Endothelial cell of umbilical vein (primary cell): ENCODE measurements around the gene WNK4. TPM values are rescaled to one million over a fixed set of nuclear protein-coding genes. Genes with fewer than 3 reads are reported as not detected.
A peak's percentile ranks its signal among the peaks of the same experiment; 100 is the strongest.

ENCODE experiments used
- BruUV-seq: library from RNA; stranded (reverse); fragments of 400-500 nt; replicated peaks from 2 replicates; lab custom pipeline; 2021; lab: Mats Ljungman, UMichigan
- CTCF ChIA-PET: fragments of 300-600, 350-600 bp; sonication (Branson Sonifier 250); formaldehyde crosslinking; loops from one replicate; lab custom pipeline; 2021; ENCODE audit warnings: antibody characterized with exemption, inconsistent platforms; lab: Charles Lee
- POLR2A ChIA-PET: fragments of 300-600, 350-600 bp; sonication (Branson Sonifier 250); formaldehyde crosslinking; loops from one replicate; lab custom pipeline; 2021; ENCODE audit warnings: antibody characterized with exemption, inconsistent platforms; lab: Charles Lee
- DNase-seq: peaks from one replicate; pipeline ENCODE4 v3.0.0-alpha.2; 2011; ENCODE audit warnings: low read depth, low spot score
- FAIRE-seq: peaks from 2 replicates; lab custom pipeline; 2011; peaks lifted over from hg19 to GRCh38; lab: Jason Lieb, UNC
- H2AFZ ChIP-seq: 2 replicates; pipeline ENCODE4 v1.6.0; 2012; ENCODE audit warnings: low read depth, low read length, control low read depth, inconsistent platforms
- H3K27ac ChIP-seq: 2 replicates; pipeline ENCODE4 v1.5.1; 2011; ENCODE audit warnings: low read depth, mild to moderate bottlenecking, control low read depth, low read length, moderate library complexity; ENCODE audit not compliant: insufficient read depth
- H3K27me3 ChIP-seq, 2 experiments: 2 replicates each; pipeline versions ENCODE4 v1.6.0 to v1.6.1; 2011; ENCODE audit warnings: low read length in 2 of 2, mixed read lengths in 1 of 2; ENCODE audit not compliant: control insufficient read depth in 2 of 2, insufficient read depth in 2 of 2
- H3K36me3 ChIP-seq, 2 experiments: 2 replicates in 1 of 2; 3 replicates in 1 of 2; pipeline ENCODE4 v1.5.1; 2011; ENCODE audit warnings: low read length in 2 of 2, mild to moderate bottlenecking in 1 of 2, moderate library complexity in 1 of 2; ENCODE audit not compliant: control insufficient read depth in 2 of 2, insufficient read depth in 2 of 2; ENCODE audit errors: extremely low read depth in 1 of 2
- H3K4me1 ChIP-seq: 3 replicates; pipeline ENCODE4 v1.5.1; 2011; ENCODE audit warnings: mild to moderate bottlenecking, low read length; ENCODE audit not compliant: control insufficient read depth, insufficient read depth; ENCODE audit errors: extremely low read depth
- H3K4me2 ChIP-seq: 2 replicates; pipeline ENCODE4 v1.6.1; 2011; ENCODE audit warnings: low read length, control low read depth, mixed read lengths; ENCODE audit not compliant: insufficient read depth
- H3K4me3 ChIP-seq, 3 experiments: fragments of 200-600 bp in 1 of 3; sonication (generic), shearing (Covaris generic) in 1 of 3; replicated peaks in 1 of 3; 2 replicates each; pipeline ENCODE4 v1.5.1; 2011 to 2016; ENCODE audit warnings: control low read depth in 3 of 3, low read length in 3 of 3, mild to moderate bottlenecking in 2 of 3, inconsistent platforms in 1 of 3, low read depth in 1 of 3, moderate library complexity in 1 of 3; ENCODE audit not compliant: insufficient read depth in 1 of 3
- H3K79me2 ChIP-seq: 2 replicates; pipeline ENCODE4 v1.6.0; 2012; ENCODE audit warnings: low read length, inconsistent platforms; ENCODE audit not compliant: control insufficient read depth, insufficient read depth
- H3K9ac ChIP-seq: replicated peaks from 2 replicates; pipeline ENCODE3; 2011; ENCODE audit warnings: low read length, control low read depth; ENCODE audit not compliant: insufficient read depth; ENCODE audit errors: extremely low read depth
- H3K9me1 ChIP-seq: replicated peaks from 3 replicates; pipeline ENCODE4 v1.6.0; 2011; ENCODE audit warnings: mild to moderate bottlenecking, low read length; ENCODE audit not compliant: control insufficient read depth, insufficient read depth; ENCODE audit errors: extremely low read depth
- H3K9me3 ChIP-seq: replicated peaks from 2 replicates; pipeline ENCODE4 v1.5.1; 2012; ENCODE audit warnings: low read length, inconsistent platforms; ENCODE audit not compliant: control insufficient read depth, insufficient read depth
- H4K20me1 ChIP-seq: replicated peaks from 2 replicates; pipeline ENCODE3; 2011; ENCODE audit warnings: mild to moderate bottlenecking, low read length; ENCODE audit not compliant: control insufficient read depth, insufficient read depth; ENCODE audit errors: extremely low read depth
- EZH2 ChIP-seq: IDR thresholded peaks from 2 replicates; pipeline ENCODE4 v1.6.1; 2012; ENCODE audit warnings: borderline replicate concordance, low read depth, mild to moderate bottlenecking, moderate library complexity, low read length, inconsistent platforms; ENCODE audit not compliant: severe bottlenecking
- POLR2A ChIP-seq: IDR thresholded peaks from 2 replicates; pipeline ENCODE4 v1.6.1; 2012; ENCODE audit warnings: low read depth, mild to moderate bottlenecking, control low read depth, low read length
- POLR2AphosphoS5 ChIP-seq: IDR thresholded peaks from 2 replicates; pipeline ENCODE4 v1.6.1; 2012; ENCODE audit warnings: low read depth, mild to moderate bottlenecking, control low read depth, low read length, moderate library complexity; ENCODE audit not compliant: insufficient read depth
- dilution Hi-C: fragments of 300-500 bp; cut with MboI; formaldehyde crosslinking; loops from one replicate; pipeline ENCODE4 v1.15.0; 2019; ENCODE audit warnings: low sequenced_read_pairs; ENCODE audit not compliant: extremely low pct_ligation_motif_present
- intact Hi-C: fragments of 100-400 bp; cut with micrococcal nuclease; formaldehyde crosslinking; loops from one replicate; pipeline ENCODE4 v1.10.0; 2022
- polyA plus RNA-seq, 4 experiments: library from polyadenylated mRNA; depleted of rRNA in 3 of 4; stranded (reverse) in 3 of 4; unstranded in 1 of 4; fragments of >200 nt; gene quantifications; 2 replicates each; pipeline versions ENCODE4 v1.2.1 to v1.2.3, GENCODE V29; 2011 to 2012; ENCODE audit warnings: missing spikeins in 1 of 4
- total RNA-seq: library from RNA; stranded (reverse); gene quantifications from 2 replicates; pipeline ENCODE4 v1.2.3, GENCODE V29; 2021

WNK4 gene
- total and polyA plus RNA-seq, 2 donors (not counting 3 experiments of a cell fraction or from before 2014, with no cell fraction given) = 0.84 to 1.9 TPM

- BruUV-seq = no TSS peak
These were observed 1.3 kb downstream of the WNK4 start for GRCh38 chr17:42781639-42782165.

DNA sequence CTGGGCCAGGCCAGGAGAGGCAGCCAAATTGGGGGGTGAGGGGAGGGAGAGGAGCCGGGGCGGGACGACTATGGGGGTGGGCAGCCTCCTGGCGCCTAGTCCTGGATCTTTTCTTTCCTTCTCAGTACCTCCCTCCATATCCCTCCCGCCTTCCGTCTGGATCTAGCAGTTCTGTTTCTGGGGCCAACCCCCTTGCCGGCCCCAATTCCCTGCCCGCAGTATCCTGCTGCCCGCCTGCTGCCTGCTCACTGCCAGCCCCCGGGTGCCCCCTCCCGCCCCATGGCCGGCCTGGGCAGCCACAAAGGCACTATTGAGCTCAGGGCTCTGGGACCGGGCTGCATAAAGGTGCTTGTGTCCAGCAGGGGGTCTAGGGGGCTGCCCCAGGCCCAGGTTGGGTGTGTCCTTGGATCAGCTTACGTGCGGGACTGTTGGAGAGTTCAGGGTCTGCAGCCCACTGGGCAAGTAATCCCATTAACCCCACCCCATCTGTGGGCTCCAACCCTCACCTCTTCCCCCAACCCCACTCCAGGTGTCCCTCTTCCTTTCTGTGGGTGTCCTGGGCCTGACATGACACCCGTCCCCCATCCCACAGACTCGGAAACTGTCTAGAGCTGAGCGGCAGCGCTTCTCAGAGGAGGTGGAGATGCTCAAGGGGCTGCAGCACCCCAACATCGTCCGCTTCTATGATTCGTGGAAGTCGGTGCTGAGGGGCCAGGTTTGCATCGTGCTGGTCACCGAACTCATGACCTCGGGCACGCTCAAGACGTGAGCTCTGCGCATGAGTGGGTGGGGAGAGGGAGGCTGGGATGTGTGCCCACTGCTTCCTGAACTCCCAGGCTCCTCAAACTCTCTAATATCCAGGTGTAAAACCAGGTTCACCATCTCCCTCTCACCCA is 2.0 kb downstream of the WNK4 start:
- ChIA-PET POLR2A (interaction anchor here (0.9 kb wide), 1 partner anchor 11 kb away, joined by 4 read pairs; no protein-coding TSS in a partner anchor), CTCF (interaction anchor here (2.5 to 4.7 kb wide), 3 partner anchors 9 to 42 kb away, joined by 10 to 44 read pairs (median 15); partner anchors contain the start of genes BECN1 and VPS25)
- peak; percentile 59 for TF ChIP-seq EZH2
- no peak for TF ChIP-seq POLR2AphosphoS5
- Histone ChIP-seq H3K4me1 (peaks cover 35% of the 10 kb centered on the region), H3K79me2 (no peaks in the 10 kb centered on the region), H2AFZ (no peak overlapping the region), H3K9me3 (no peaks in the 10 kb centered on the region), H4K20me1 (no peaks in the 10 kb centered on the region), H3K27me3 (peaks cover 16% of the 10 kb centered on the region in 2 experiments), H3K4me3 (no peak overlapping the region), H3K36me3 (peaks cover 0 to 8% of the 10 kb centered on the region in 2 experiments), H3K9me1 (no peaks in the 10 kb centered on the region), H3K9ac (no peak overlapping the region), H3K4me2 (no peak overlapping the region), H3K27ac (no peak overlapping the region)
- dilution Hi-C loops (no loop called here), intact Hi-C loops (loop anchor here (5.0 kb wide), 1 partner anchor 105 kb away; the partner anchor contains the start of gene PLEKHH3)
- no TSS peak for BruUV-seq
- DNase-seq (no peak), FAIRE-seq (no peak)

More at GRCh38 chr17:42781639-42782165, 1.3 kb downstream of the WNK4 start:
- Histone ChIP-seq H3K4me3 (peak overlapping the region in 1 of 3 experiments; percentile 16), H3K27ac (no peak overlapping the region), H3K4me2 (no peak overlapping the region), H3K79me2 (no peaks in the 10 kb centered on the region), H3K9me3 (no peaks in the 10 kb centered on the region), H3K36me3 (peaks cover 0 to 8% of the 10 kb centered on the region in 2 experiments), H4K20me1 (no peaks in the 10 kb centered on the region), H3K4me1 (peaks cover 35% of the 10 kb centered on the region), H3K9me1 (no peaks in the 10 kb centered on the region), H2AFZ (no peak overlapping the region), H3K27me3 (peaks cover 16% of the 10 kb centered on the region in 2 experiments), H3K9ac (no peak overlapping the region)
- DNase-seq (no peak), FAIRE-seq (no peak)
- CTCF ChIA-PET = interaction anchor here (2.5 to 4.7 kb wide), 3 partner anchors 8 to 43 kb away, joined by 10 to 44 read pairs (median 15); partner anchors contain the start of genes BECN1 and VPS25
- POLR2A ChIA-PET = interaction anchor here (0.6 to 0.9 kb wide), 2 partner anchors 11 to 15 kb away, joined by 4 read pairs; no protein-coding TSS in a partner anchor
- TF ChIP-seq EZH2 = peak; percentile 11
- no peak for TF ChIP-seq POLR2A
- dilution Hi-C loops (no loop called here), intact Hi-C loops (loop anchor here (5.0 kb wide), 1 partner anchor 104 kb away; the partner anchor contains the start of gene PLEKHH3)
